ENCODE results near the gene DAP. TPM values are rescaled to one million over a fixed set of nuclear protein-coding genes. Genes with fewer than 3 reads are reported as not detected.
A peak's percentile ranks its signal among the peaks of the same experiment; 100 is the strongest.

The DAP gene
- total and polyA plus RNA-seq, 2 experiments from 2014 or later: 35.7 to 37.6 TPM

- Mint-ChIP-seq H3K4me3 (no peak overlapping the region), H3K9me3 (no peaks in the 10 kb centered on the region; the same call in 2 of the 3 replicates), H3K27me3 (ENCODE audit: insufficient read depth, low read depth, poor library complexity) (peaks cover 9% of the 10 kb centered on the region), H3K36me3 (ENCODE audit: low read depth) (peaks cover 5% of the 10 kb centered on the region), H3K27ac (0 out of 2 replicates have a peak overlapping the region, but pooled peaks have one; percentile 18), H3K4me1 (peaks cover 16% of the 10 kb centered on the region)
- Histone ChIP-seq H3K4me2 (no peak overlapping the region), H3K27me3 (ENCODE audit: insufficient read depth) (no peaks in the 10 kb centered on the region), H3K9me2 (ENCODE audit: insufficient read depth) (no peaks in the 10 kb centered on the region; the same call in 1 of the 2 replicates), H2AFZ (no peak overlapping the region), H3F3A (replicated peaks; ENCODE audit: low read depth) (no peaks in the 10 kb centered on the region), H3K4me3 (no peak overlapping the region), H3K27ac (ENCODE audit: low read depth) (no peak overlapping the region), H3K4me1 (ENCODE audit: insufficient read depth) (no peaks in the 10 kb centered on the region), H4K20me1 (replicated peaks; ENCODE audit: insufficient read depth) (peaks cover 8% of the 10 kb centered on the region; the same call in 1 of the 2 replicates), H3K79me2 (replicated peaks; ENCODE audit: insufficient read depth) (no peaks in the 10 kb centered on the region), H3K36me3 (ENCODE audit: insufficient read depth) (no peaks in the 10 kb centered on the region)
- DNase-seq (ENCODE audit: low spot score) (no peak), ATAC-seq (no peak)
- TF ChIP-seq JUNB (IDR thresholded peaks at IDR 0.05; ENCODE audit: unreplicated experiment) (no peak), STAT1 (IDR thresholded peaks at IDR 0.05; ENCODE audit: unreplicated experiment) (no peak), REST (IDR thresholded peaks at IDR 0.05; ENCODE audit: unreplicated experiment) (no peak), ZNF462 (CRISPR knock-in tag; IDR thresholded peaks at IDR 0.05) (no peak), CTCF (conservative IDR thresholded peaks at IDR 0.05; ENCODE audit: low read depth in 2 of 2) (no peak), ZNF331 (CRISPR knock-in tag; IDR thresholded peaks at IDR 0.05; ENCODE audit: low read depth) (no peak), CREB1 (CRISPR knock-in tag; IDR thresholded peaks at IDR 0.05; ENCODE audit: low read depth) (no peak), EZH2 (IDR thresholded peaks at IDR 0.05; ENCODE audit: low read depth, unreplicated experiment) (no peak), ZNF114 (CRISPR knock-in tag; IDR thresholded peaks at IDR 0.05) (no peak), EZH2phosphoT487 (IDR thresholded peaks at IDR 0.05; ENCODE audit: unreplicated experiment) (no peak), NANOG (IDR thresholded peaks at IDR 0.05; ENCODE audit: borderline replicate concordance) (no peak), POLR2AphosphoS5 (IDR thresholded peaks at IDR 0.05; ENCODE audit: low read depth) (no peak), ETS1 (IDR thresholded peaks at IDR 0.05) (no peak)
Measured at GRCh38 chr5:10711562-10711961, 49.5 kb downstream of the DAP start.
